NCI-H146 (cell line): ENCODE data around the gene TXNDC5.
"Not testable (repeated sequence)": the region's sequence is repeated elsewhere in the genome, so short reads cannot be mapped to it uniquely, and the experiment has no call there.

Source experiments
- DNase-seq: peaks from one replicate; lab custom pipeline; 2025; lab: John Stamatoyannopoulos, UW

TXNDC5 gene

DNA sequence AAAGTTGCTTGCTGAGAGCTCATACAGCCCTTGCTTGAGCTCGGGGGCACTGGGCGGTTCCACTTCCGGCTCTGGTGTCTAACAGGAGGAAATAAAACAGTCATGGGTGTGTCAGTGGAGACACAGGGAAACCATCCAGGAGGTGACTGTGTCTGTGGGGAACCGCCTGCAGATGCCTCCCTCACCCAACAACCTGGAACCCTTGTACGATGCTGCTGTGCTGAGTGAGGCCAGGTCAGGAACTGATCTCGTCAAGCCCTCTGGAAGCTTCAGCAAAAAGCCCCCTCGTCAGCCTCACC is 15.5 kb downstream of the TXNDC5 start:
- no peak for DNase-seq

DNA sequence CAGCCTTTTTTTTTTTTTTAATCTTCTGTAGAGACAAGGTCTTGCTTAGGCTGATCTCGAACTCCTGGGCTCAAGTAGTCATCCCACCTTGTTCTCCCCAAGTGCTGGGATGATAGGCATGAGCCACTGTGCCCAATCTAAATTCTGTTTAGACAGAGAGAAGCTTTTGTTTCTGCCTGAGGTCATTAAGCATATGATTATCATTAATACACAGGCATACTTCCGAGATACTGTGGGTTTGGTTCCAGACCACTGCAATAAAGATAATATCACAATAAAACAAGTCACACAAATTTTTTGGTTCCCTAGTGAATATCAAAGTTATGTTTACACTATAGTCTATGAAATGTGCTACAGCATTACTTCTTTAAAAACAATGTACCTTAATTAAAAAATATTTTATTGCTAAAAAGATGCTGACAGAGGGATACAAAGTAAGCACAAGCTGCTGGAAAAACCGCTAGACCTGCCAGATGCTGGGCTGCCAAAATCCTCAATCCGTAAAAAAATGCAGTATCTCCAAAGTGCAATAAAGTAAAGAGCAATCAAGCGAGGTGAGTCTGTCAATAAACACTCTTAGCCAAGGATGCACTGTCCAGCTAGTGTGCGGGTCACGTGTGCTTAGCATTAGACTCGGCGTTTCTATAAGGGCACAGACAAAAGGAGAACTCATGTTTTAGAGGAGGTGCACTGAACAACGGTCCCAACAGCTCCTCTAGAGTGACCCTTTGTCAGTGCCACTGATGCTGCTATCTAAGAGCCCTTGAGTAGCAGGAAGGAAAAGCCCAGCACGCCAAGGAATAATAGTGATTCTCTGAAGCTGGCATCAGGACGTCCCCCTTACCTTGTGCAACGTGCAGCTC is 16.1 kb downstream of the TXNDC5 start:
- no peak for DNase-seq

DNA sequence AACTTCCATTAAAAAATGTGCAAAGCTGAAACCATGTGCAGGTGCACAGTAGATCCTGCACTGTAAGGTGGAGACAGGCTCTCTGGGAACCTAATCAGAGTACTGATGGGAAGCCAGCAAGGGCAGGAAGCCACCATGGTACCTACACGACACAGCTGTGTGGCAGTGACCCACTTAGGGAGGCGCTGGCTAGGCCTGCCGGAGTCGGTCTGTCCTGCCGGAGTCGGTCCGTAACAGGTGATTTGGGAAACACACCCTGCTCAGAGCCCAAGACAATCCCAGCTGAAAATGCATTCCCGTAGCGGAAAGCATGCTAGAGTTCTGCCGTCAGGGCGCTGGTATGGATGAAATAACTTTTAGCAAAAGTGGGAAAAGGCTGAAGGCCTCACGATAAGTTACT is 17.2 kb downstream of the TXNDC5 start:
- DNase-seq: no peak

DNA sequence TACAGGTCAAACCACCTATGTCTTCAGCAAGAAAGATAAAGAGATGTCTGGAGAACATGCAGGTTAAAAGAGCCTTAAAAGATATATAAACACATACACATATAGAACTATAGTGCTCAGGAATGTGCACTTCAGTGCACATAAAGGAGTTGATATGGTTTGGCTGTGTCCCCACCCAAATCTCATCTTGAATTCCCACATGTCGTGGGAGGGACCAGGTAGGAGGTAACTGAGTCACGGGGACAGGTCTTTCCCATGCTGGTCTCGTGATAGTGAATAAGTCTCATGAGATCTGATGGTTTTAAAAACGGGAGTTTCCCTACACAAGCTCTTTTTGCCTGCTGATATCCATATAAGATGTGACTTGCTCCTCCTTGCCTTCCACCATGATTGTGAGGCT is 18.2 kb downstream of the TXNDC5 start:
- DNase-seq: not testable (repeated sequence)

DNA sequence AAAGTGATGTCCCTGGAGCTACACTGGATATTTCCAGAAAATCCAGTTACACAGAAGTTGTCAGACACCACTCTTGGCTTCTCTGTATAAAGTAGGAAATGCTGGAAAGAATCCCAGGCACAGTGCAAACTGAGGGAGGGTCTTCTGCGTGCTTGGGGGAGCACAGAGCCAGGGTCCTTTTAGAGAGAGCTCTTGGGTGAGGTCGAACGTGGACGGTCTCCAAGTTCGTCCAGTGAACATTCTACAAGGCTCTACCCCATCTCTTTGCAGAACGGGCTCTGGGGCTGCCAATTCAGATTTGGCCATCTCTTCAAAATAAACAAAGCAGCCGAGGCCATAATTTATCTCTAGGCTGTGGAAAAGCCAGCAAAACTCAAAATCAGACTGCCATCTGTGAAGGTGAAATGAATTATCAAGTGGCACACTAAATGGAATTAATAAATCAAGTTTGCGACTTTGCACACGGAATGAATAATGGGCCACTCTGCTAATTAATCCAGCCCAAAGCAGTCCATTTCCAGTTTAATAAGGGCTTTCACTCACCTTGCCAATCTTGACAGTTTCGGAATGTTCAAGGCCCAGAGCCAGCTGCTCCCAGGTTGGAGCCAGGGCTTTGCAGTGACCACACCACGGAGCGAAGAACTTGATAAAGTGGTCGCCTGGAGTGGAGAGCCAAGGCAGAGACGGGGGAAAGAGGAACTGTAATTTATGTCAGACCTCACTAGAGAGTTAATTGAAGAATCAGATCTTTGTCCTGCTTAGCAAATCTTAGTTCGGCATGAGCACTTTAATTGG is 19.3 kb downstream of the TXNDC5 start:
- no peak for DNase-seq

DNA sequence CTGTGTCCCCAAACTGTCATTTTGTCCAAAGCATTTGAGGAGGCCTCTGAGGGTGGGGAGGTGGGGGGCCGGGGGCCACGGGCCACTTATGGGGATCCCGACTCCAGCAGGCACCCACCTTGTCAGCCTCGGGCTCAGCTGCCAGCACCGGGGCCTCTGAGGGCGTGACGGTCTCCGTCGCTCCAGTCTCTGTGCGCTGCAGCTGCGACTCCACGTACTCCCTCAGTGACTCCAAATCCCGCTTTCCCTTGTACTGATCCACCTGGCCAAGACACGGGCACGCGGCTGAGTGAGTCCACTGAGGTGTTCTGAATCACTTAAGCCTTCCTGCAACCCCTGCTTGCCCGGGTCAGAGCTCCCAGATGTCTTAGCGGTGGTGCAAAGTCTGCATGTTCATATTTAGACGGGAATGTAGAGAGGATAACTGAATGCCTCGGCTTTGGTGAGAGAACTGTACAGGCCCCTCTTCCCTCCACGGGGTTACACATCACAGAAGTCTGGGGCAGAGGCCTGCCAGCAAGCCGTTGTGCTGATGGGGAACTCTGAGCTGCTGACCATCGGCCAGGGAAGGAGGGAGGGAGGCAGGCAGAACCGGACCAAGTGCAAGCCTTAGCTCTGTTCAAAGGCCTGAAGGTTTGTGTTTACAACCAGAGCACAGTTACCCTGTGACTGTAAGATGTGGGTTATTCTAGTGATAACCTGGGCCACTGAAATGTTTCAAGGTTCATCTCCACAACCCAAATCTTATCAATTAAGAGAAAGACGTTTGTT is 21.8 kb downstream of the TXNDC5 start:
- no peak for DNase-seq

DNA sequence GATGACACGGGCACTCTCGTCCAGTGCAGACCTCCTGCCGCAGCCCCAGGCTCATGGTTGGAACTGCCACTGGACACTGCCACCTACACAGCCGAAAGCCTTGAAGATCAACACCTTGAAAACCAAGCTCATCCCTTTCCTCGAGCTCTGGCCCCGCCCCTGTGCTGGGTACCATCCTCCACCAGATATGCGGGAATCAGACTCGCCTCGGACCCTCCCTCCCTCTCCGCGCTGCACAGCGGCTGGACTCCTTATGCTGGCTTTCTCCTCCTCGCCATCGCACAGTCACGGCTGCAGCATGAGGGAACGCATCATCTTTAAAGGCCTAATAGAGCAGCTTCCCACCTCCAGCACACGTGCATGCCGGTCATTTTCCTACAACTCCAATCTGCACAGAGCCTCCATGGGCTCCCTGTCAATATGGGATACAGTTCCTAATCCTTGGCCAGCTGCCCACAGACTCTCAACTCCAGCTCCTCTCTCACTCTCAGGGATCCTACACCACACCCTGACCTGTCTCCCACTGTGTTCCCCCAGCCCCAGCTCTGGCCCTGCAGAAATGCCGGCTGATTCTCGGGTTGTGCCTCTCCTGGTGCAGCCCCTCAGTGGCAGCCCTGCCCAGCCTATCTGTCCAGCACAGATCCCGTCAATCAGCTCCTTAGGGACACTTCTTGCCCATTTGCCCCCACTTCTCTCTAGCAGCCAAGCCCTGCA is 23.2 kb downstream of the TXNDC5 start:
- DNase-seq: no peak

DNA sequence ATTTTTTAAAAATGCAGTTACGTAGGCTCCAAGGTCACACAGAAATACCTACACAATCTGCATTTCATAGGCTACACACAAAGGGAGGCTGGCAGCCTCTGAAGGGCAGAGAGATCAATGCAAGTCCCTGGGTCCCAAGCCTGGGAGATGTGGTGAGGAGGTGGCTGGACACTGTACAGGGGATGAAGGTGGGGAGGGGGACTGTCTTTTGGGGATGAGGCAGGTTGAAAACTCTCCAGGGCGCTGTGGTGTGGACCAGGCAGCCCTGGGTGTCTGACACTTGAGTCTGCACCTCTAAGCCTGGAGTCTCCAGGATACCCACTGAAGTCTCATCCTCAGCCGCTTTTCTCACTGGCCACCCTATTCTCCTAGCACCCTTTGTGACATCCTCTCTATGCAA is 24.5 kb downstream of the TXNDC5 start:
- no peak for DNase-seq

DNA sequence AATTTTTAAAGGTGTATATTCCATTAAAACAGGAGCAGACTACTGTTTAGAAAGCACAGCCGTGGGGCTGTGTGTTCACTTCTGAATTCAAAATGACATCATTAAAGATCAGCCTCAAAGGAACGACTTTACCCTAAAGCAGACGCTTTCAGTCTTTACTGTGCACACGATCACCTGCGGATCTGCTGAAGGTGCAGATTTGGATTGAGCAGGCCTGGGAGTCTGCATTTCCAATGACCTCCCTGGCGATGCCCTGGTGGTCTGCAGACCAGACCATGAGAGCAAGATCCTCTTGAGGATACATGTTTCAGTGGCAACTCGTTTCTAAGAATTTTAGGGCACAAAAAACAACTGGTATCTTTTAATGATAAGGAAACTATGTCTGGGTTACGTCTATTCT is 27.2 kb downstream of the TXNDC5 start:
- DNase-seq: no peak

DNA sequence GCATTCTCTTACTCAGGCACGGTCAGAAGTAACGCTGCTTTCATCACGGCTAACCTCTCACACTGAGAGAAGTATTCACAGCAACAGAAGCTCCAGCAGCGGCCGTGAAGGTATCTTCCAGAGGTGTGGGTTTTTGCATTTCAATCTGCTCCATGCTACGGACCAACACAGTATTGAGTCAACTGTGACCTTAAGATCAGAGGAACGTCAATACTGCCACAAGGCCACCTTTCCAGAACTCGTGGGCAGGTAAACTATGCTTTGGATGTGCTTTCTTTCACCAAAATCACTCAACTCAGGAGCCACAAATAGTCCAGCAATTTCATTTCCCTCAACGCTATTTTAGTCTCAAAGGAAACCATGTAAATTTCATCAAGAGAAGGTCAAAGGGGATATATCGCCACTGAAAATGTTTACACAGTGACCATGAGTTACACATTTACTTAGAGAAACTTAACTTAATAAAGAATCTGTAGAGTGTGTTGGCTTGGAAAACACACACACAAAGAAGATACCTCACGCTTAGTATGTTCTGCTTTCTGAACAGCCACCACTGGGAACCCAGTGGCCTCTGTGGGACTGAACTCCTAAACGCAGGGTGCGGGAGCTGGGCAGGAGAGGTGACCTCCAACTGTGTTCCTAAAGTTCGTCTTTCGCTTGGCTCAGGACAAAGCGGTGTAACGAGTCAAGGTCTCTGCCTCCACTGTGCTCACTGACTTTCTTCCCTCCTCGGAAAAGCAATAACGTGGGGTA is 27.9 kb downstream of the TXNDC5 start:
- DNase-seq: no peak

DNA sequence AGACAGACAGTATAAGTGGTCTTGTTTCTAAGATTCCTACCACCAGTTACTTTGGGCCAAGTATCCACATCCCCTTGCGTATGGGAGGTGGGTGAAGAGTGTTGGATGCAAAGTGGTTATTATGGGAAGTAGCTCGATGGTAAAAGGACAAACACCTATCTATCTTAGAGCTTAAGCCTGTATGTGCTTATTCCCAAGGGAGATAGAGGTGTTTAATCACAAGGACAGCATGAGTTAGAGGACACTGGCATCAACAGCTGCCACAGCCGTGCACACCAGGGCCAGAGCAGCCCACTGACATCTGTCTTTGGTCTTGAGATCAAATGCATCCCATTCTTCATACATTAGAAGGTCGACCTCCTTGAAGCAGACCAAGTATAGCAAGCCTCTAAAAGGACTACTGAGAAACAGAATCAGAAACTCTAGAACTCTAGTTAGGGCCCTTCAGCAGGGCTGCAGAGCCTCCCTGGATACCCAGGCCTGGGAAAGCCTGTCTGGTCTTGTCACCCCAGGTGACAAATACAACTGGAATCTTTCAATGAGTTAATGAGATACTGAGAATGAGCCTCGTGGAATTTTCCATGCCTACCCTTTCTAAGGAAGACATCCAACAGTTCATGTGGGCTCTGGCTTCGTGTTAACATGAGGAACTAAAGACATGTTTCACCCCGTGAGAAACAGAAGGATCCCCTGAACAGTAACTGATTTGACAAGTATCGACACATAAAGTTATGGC is 28.7 kb downstream of the TXNDC5 start:
- no peak for DNase-seq

DNA sequence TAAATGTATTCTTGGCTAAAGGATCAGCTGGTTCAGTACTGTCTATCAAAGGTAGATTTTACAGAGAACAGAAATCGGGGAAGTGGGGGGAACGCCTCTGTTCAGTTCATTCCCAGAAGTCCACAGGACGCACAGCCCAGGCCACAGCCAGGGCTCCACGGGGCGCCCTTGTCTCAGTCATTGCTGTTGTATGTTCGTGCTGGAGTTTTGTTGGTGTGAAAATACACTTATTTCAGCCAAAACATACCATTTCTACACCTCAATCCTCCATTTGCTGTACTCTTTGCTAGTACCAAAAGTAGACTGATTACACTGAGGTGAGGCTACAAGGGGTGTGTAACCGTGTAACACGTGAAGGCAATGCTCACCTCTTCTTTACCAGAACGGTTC is 29.9 kb downstream of the TXNDC5 start:
- DNase-seq: no peak

DNA sequence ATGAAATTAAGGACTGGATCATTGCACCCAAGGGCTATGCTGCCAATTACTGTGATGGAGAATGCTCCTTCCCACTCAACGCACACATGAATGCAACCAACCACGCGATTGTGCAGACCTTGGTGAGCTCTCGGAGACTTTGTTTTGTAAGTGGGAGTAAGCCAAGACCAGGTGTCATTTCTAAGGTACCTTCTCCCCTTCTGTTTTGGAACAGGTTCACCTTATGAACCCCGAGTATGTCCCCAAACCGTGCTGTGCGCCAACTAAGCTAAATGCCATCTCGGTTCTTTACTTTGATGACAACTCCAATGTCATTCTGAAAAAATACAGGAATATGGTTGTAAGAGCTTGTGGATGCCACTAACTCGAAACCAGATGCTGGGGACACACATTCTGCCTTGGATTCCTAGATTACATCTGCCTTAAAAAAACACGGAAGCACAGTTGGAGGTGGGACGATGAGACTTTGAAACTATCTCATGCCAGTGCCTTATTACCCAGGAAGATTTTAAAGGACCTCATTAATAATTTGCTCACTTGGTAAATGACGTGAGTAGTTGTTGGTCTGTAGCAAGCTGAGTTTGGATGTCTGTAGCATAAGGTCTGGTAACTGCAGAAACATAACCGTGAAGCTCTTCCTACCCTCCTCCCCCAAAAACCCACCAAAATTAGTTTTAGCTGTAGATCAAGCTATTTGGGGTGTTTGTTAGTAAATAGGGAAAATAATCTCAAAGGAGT is 30.4 kb downstream of the TXNDC5 start:
- DNase-seq: no peak

DNA sequence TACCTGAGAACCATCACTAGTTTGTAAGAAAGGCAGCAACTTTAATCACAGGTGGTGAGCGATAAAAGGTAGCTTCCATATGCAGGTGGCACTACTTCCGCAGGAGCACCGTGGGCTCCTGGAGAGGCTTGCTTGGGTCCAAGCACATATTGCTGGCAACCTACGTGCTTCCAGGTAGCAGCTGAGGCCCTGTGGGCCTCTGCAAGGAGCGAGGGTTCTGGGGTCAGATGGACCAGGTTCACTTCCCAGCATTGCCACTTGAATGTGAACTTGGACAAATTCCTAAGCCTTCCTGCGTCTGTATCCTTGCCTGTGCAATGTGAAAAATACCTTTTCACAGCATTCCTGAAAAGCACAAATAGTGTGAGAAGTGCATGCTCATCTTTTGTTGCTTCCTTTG is 31.0 kb downstream of the TXNDC5 start:
- no peak for DNase-seq

DNA sequence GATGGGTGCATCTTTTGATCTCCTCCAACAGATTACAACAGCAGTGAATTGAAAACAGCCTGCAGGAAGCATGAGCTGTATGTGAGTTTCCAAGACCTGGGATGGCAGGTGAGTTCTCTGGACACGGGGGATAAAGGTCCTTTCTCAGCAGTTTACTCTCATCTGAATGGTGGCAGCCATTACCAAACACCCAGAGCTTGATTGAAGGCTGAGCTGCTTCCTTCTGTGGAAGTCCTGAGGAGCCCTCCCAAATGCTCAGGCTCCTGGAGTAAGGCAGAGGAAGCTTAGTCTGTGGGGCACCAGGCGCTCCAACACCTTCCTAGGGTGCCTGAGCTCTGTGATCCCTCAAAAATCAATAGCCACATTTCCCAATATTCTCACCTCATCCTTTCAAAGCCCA is 31.5 kb downstream of the TXNDC5 start:
- DNase-seq: no peak

DNA sequence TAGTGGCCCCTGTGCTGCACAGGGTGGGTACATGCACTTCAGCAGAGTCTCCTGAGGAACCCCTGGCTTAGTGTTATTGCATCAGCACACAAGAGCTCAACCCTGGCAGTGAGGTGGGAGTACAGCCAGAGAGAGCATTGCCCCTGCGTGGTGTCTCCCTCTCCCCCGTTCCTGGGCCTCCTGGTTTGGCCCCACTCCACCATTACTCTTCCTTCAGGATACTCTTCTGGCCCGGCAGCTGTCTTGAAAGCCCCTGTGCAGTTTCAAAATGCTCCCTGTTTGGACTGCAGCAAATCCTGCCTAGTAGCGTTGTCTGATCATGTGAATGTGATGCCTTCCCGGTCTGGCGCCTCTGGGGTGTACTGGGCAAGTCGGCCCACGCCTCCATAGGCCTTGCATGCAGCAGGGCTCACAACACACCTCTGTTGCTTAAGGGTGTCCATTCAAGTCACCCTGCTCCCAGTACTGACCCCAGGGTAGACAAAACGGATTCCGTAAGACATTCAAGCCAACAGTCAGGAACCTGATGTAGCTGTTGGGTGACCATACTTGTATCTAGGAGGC is 32.1 kb downstream of the TXNDC5 start:
- DNase-seq: no peak

DNA sequence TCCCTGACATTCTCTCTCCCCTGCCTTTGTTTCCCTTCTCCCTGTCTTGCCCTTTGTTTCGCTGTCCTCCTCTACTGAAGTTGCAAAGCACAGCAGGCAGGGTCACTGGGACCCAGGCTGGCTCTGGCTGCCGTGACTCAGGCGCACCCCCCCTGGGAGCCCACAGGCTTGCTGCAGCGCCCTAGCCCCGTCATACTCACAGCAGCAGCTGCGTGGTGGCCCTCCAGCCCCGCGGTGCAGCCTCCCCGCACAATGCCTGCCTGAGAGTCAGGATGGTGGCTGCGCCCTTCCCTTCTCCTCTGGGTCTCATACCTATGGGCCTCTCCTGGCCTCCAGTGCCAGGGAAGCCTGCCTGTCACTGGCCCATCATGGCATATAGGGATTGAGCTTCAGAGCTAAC is 41.7 kb downstream of the TXNDC5 start:
- DNase-seq: peak; percentile 33

DNA sequence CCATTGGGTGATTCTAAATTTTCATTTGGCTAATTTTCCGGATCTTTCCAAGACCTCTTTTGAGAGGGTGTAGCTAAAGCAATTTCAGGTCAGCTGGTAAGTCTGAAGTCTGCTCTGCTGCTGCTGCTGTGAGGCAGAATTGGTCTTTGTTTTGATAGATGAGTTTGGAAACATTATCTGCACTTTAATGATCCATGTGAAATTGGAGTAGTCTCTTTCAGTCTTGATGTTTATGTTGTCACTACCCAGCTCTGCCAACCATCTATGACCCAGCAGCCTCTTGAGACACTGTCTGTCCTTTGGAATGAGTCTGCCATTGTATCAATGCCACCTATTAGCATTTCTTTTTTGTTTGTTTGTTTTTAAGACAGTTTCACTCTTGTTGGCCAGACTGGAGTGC is 44.1 kb downstream of the TXNDC5 start:
- peak; percentile 21 for DNase-seq

DNA sequence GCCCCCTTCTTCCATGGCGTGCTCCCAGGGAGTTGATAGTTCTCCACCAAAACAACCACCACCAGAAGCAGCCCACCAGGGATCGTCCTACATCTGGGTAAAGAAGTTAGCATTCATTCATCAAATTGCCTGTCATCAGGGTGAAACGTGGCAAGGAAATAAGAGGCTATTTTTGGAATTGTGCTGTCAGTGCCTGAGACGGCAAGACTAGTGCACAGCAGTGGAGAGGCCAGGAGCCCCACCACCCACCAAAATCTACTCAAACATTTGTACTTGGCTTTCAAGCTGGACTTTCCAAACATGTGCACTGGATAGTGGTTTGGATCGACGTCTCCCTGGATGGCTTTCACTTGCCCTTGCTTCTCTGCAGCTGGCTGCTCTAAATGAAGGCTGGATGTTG is 44.8 kb downstream of the TXNDC5 start:
- no peak for DNase-seq

DNA sequence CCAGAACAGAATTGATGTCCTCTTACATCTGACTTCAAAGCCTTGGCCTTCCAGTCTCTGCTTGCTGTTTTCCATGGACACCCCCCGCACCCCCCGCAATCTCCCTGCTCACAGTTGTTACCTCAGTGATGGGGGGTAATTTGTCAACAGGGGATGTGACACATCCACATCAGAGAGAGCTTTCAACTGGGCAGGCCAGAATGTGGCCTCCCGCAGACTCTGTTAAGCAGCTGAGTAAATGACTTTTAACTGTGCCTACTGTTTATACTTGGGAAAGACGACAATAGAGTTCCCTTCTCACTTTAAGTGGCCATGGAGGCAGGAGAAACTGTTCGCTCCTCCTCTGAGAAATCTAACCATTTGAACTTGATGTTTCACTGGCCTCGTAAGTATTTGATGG is 51.0 kb downstream of the TXNDC5 start:
- peak; percentile 57 for DNase-seq
